Ovary (tissue), 3 donors: ENCODE data around the gene CYS1.

Experiments used
- CTCF ChIP-seq, 3 donors: fragments of 450-650 bp in 2 of 3; fragments of 200-600 bp in 1 of 3; IDR thresholded peaks; one replicate each; pipeline versions ENCODE4 v1.5.1 to v1.8.0; 2016 to 2022; ENCODE audit warnings: antibody characterized with exemption in 3 of 3, mild to moderate bottlenecking in 1 of 3
- POLR2A ChIP-seq: fragments of 450-650 bp; IDR thresholded peaks from one replicate; pipeline ENCODE4 v1.6.1; 2017; ENCODE audit warnings: antibody characterized with exemption, mild to moderate bottlenecking, moderate library complexity
- donor health status: DM: no; HTN: no; CAD: no.

- TF ChIP-seq CTCF (IDR thresholded peaks at IDR 0.05) (no peak), POLR2A (no peak)
These were observed 64.0 kb downstream of the CYS1 start for GRCh38 chr2:10016001-10016801.
